NCI-H1417 (cell line): ENCODE data around the gene IFITM2.
"Not testable (repeated sequence)": the region's sequence is repeated elsewhere in the genome, so short reads cannot be mapped to it uniquely, and the experiment has no call there.

Experiments used
- DNase-seq, 3 experiments: peaks; one replicate each; lab custom pipeline; 2025; lab: John Stamatoyannopoulos, UW

IFITM2 gene

DNA sequence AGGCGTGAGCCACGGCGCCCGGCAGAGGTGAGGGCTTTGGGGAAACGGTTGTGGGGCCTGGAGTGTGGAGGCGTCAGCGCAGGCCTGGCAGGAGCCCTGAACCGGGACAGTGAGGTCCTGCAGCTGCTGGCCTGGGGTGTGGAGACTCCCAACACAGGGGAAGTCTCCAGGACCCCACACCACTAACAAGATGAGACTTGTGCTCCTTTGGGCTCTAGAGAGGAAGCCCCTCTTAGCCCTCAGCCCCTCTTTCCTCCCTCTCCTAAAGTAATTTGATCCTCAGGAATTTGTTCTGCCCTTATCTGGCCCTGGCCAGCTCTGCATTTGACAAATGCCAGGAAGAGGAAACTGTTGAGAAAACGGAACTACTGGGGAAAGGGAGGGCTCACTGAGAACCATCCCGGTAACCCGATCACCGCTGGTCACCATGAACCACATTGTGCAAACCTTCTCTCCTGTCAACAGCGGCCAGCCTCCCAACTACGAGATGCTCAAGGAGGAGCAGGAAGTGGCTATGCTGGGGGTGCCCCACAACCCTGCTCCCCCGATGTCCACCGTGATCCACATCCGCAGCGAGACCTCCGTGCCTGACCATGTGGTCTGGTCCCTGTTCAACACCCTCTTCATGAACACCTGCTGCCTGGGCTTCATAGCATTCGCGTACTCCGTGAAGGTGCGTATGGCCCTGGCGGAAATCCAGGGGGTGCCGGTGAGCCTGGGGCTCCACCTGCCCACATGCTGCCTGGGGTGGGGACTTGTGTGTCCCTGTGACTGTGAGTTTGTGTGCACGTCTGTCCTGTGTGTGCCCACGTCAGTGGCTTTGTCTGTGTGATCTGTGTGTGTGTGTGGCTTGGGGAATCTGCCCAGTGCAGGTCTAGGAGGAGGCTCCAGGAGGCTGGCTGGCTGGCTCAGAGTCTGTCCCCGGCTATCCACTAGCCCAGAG is at the start of gene IFITM2:
IFITM2 (plus strand) TSS at position 51 of the 943 bp plus-strand sequence; CDS start at position 428, 377 bp downstream.
- not testable (repeated sequence) for DNase-seq

DNA sequence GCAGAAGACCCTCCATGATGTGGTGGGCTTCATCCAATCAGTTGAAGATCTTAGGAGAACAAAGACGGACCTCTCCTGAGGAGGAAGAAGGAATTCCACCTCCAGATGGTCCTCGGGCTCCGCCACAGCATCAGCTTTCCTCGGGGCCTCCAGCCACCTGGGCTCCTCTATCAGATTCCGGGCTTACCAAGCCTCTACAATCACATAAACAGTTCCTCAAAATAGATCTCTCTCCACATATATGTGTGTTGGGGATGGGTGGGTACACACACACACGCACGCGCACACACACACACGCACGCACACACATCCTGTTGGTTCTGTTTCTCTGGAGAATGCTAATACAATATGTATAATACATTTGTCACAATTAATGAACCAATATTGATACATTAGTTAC is 48.2 kb upstream of the IFITM2 start:
- no peak for DNase-seq

DNA sequence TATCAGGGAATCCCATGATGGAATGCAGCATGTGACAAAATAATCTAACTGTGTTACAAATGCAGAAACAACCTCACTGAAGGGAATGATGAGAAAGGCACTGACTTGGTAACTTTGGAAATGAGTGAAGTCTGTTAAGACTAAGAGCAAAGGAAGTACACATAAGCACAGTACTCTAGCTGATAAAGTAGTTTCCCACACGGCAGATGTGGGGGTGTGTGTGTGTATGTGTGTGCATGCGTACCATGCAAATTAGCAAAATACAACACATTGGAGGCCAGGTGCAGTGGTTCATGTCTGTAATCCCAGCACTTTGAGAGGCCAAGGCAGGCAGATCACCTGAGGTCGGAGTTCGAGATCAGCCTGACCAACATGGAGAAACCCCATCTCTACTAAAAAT is 46.0 kb upstream of the IFITM2 start:
- DNase-seq = no peak

DNA sequence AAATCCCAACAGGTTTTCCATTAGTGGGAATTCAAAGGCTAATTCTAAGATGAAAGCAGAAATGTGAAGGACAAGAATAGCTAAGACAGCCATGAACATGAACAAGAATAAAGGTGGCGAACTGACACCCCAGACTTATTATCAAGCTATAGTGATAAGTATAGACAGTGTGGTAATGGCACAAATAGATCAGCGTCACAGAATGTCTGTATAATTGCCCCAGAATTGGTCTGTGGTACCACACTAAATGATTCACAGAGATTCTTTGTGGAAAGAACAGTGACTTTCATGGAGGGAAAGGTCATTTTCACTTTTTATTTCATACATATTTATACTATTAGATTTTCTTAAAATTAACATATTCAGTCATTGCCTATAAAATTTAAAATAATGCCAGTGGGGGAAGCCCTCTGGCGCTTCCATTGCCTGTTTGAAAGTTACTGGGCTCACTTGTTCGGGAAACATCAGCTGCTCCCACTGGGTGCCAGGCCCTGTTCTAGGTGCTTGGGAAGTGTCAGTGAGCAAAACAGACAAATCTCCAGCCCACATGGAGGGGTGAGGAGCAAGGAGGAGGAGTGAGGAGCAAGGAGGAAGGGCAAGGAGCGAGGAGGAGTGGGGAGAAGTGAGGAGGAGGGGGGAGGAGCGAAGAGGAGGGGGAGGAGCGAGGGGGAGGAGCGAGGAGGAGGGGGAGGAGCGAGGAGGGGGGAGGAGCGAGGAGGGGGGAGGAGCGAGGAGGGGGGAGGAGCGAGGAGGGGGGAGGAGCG is 40.8 kb upstream of the IFITM2 start:
- no peak for DNase-seq

DNA sequence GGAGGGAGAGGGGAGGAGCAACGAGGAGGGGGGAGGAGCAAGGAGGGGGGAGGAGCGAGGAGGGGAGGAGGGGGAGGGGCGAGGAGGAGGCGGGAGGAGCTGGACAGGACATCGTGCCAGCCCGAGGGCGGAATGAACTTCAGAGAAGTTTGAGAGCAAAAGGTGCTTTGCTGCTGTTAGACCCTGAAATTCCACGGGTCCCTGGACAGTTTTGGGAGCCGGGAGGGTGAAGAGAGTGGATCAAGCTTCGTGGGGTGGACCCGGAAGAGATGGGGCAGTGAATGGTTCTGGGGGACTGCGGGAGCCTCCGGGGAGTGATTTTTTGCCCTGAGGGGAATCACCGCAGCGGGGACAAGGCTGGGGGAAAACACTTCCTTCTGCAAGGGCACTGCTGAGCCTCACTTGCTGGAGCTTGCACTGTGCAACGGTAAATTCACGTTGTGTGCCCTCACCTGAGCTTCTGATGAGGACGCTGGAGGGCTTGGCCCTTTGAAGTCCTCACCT is 40.1 kb upstream of the IFITM2 start:
- DNase-seq = peak in 1 of 3 experiments; percentile 48

DNA sequence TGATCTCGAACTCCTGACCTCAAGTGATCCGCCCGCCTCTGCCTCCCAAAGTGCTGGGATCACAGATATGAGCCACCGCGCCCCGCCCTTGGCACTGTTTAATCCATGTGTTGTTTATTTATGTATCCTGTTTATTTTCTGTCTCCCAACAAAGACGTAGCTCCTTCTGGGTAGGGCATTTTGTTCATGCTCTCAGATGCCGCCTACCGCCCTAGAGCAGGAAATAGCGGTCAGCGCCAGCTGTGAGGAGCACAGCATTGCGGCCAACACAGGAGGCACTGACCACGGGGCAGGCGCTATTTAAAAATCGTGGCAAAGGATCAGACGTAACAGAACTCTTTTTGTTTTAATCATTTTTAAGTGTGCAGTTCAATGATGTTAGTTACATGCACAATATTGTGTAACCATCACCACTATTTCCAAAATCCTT is 38.9 kb upstream of the IFITM2 start:
- peak in 1 of 3 experiments; percentile 29 for DNase-seq

DNA sequence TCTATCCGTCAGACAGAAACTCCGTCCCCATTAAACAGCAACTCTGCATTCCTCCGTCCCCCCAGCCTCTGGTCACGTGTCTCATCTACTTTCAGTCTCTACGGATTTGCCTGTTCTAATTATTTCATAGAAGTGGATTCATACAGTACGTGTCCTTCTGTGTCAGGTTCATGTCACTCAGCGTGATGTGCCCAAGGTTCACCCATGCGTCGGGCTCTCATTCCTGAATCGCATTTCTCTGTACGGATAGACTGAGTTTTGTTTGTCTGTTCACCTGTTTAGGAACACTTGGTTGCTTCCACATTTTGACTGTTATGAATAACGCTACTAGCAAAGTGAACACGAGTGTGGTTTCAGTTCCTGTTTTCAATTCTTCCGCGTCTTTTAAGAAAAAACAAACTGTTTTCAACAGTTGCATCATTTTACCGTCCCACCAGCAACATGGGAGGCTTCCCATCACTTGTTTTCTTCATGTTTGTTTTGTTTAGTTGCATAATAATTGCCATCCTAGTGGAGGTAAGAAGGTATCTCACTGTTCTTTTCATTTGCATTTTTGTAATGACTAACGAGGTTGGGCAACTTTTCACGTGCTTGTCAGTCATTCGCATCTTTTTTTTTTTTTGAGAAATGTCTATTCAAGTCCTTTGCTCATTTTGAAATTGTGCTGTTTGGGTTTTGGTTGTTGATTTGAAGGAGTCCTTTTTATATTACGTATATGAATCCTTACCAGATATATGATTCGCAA is 38.3 kb upstream of the IFITM2 start:
- DNase-seq = no peak

DNA sequence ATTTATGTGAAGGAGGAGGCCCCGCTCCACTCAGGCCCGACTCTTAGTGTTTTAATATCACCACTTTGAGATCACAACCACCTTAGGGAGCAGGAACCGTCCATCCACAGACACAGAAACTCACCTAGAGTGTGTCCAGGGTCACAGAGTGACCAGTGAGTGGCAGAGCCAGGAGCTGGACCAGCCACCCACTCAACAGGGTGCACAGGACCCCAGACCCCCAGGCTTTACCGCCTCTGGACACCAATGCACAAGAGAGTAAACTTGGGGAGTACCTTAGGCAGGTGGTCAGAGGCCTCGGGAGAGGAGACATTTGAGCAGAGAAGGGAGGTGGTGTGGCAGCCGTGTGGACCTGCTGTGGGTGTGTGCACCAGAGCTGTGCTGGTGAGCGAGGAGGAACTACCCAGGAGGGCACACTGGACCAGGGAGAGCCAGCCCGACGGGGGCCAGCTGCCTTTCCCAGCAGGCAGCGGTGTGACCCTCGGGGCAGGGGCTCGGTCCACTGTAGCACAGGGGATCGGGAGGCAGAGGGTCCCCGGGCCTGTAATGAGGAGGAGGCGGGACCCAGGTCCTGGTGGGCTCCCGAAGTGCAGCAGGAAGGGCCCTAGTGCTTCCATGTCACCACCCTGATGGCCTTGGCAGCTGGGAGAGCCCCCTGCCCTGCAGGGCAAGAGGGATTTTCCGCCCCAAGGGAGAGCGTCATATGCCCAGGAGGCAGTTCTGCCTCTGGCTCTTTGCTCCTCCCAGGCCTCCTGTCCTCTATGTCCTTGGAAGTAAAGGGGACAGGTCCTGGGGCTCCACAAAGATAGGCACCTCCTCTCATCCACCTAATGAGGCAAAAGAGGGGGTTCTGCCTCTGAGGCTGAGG is 36.9 kb upstream of the IFITM2 start:
- no peak for DNase-seq

DNA sequence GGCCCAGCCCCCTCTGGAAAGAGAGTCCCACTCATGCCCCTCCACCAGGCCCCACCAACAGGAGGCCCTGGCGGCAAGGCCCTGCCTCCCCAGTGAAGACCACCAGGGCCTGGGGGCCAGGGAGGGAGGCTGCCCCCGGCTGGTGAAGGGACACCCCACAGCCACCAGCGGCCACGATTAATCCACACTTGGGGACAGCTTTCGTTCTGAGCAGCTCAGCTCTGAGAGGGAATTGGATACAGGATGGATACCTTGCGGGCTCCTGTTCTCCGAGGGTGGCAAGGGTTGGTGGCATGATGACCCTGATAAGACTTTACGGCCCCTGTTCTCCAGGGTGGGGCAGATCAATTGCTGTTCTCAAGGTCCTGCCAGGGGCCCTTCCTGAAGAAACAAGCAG is 36.3 kb upstream of the IFITM2 start:
- DNase-seq = no peak

DNA sequence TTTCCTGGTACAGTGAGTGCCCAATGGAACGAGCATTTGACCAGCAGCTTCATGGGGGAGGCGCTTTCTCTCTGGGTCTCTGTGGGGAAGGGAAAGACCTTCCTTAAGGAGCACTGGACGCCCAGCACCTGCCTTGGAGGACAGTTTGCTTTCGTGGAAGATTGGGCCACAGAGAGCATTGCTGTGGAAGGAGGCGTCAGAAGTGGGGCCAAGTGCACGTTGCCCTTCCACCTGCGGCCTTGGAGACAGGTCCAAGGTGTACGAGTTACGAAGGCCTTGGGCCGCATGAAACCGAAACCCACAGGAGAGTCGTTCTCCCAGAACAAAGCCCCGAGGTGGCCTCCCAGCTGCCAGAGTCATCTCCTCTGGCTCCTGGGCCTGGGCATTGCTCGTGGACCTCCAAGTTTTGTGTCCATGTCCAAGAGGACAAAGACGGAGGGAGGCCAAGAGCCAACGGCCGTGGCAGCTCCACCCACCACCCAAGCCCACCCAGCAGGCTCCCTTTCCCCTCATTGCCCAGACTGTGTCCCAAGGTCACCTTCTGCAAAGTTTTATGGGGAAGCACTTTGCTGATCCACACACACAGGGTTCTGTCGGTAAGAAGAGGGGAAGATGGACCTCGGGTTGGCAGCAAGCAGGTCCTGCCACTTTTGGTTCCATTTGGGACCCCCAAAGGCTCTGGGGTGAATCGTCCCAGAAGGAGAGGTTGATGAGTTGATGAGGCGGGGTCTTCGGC is 35.3 kb upstream of the IFITM2 start:
- DNase-seq = no peak

DNA sequence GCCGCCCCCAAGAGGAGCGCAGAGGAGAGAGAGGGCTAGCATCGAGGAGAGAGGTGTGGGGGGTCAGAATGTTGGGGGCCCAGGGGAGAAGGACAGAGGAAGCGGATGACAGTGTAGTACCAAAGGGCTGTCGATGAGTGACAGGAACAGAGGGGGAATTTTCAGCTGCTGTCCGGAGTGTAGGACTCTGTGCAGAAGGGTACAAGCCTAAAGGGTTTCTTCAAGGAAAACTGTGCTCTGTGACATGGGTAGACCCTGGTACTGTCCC is 34.8 kb upstream of the IFITM2 start:
- DNase-seq = no peak

DNA sequence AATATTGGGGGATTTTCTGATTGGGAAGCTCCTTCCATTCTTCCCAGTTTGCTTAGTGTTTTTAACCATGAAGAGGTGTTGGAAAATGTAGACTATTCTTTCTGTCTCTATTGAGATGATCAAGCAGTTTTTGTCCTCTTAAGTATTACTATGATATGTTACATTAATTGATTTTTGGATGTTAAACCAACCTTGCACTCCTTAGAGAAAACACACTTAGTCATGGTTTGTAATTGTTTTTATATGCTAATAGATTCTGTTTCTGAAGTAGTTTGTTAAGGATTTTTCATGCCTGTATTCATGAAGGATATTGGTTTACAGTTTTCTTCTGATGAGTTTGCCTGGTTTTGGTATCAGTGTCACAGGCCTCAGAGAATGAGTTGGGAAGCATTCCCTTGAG is 31.4 kb upstream of the IFITM2 start:
- no peak for DNase-seq

DNA sequence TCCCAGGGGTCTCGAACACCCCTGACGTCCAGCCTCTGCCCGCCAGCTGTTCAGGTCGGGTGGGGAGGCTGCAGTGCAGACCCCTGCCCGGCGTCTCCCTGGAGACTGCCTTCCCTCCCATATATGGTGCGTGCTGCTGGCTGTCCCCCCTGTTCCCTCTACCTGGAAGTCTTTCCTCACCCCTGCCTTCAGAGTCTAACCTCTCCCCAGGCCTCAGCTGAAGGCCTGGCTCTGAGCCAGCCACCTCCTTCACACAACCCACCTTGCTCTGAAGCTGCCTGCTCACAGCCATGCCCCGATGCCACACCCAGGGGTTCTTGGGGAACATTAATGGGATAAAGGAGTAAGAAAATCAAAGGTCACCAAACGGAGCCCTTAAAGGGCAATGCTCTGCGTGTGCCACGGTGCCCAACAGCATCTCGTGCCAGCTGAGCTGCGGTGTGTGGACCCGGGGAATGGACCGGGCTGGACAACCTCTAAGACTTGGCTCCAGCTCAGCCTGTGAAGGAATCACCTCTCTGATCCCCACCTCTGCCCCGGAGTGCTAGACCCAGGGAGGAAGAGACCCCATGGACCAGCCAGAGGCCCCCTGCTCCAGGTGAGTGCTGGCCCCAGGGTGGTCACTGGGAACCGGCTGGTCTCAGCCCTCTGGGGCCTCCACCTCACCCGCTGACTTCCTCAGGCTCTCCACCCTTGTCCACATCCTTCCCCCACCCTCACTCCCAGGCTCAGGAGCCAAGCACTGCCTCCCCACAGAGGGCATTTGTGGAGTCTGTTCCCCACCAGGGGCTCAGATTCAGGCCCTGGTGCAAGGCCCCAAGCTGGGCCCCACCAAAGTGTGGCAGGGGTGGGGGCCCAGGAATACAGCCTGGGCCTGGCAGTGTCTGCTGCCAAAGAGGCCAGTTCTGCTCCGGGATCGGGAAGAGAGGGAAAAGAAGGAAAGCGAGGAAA is 29.3 kb upstream of the IFITM2 start, which contains the start of gene NLRP6:
NLRP6 (plus strand) TSS at position 407 of the 951 bp plus-strand sequence; CDS start at position 570, 163 bp downstream.
- DNase-seq = no peak

DNA sequence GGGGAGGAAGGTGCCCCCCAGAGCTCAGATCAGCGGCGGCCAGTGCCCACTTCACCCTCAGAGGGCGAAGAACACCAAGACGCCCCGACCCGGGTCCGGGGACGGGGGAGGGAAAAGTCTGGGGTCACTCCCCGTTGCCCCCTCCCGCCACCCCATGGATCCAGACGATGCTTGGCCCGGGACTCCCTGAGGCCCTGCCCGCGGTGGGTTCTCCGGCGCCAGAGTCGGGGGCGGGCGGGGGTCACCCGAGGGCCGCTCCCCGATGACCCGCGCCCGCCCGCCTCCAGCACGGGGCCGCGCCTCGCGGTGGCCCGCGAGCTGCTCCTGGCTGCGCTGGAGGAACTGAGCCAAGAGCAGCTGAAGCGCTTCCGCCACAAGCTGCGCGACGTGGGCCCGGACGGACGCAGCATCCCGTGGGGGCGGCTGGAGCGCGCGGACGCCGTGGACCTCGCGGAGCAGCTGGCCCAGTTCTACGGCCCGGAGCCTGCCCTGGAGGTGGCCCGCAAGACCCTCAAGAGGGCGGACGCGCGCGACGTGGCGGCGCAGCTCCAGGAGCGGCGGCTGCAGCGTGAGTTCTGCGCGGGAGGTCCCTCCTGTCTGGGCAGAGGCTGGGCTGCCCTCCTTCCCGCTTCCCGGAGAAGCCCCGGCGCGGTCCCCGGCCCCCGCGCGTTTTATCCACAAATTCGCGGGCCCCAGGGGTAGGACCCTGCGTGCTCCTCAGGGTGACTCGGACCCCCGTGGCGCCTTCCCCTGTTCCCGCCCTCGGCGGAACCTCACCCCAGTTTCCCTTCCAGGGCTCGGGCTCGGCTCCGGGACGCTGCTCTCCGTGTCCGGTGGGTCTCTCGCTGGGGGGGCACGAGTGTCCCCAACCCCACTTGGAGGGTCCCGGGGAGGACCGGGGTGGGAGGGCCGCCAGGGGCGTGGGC is 28.3 kb upstream of the IFITM2 start:
- DNase-seq = no peak

DNA sequence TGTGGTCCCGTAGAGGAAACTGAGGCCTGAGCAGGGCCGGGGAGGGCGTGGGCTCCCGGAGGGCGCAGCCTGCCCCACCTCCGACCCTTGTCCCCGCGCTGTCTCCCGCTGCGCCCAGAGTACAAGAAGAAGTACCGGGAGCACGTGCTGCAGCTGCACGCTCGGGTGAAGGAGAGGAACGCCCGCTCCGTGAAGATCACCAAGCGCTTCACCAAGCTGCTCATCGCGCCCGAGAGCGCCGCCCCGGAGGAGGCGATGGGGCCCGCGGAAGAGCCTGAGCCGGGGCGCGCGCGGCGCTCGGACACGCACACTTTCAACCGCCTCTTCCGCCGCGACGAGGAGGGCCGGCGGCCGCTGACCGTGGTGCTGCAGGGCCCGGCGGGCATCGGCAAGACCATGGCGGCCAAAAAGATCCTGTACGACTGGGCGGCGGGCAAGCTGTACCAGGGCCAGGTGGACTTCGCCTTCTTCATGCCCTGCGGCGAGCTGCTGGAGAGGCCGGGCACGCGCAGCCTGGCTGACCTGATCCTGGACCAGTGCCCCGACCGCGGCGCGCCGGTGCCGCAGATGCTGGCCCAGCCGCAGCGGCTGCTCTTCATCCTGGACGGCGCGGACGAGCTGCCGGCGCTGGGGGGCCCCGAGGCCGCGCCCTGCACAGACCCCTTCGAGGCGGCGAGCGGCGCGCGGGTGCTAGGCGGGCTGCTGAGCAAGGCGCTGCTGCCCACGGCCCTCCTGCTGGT is 27.5 kb upstream of the IFITM2 start:
- no peak for DNase-seq

DNA sequence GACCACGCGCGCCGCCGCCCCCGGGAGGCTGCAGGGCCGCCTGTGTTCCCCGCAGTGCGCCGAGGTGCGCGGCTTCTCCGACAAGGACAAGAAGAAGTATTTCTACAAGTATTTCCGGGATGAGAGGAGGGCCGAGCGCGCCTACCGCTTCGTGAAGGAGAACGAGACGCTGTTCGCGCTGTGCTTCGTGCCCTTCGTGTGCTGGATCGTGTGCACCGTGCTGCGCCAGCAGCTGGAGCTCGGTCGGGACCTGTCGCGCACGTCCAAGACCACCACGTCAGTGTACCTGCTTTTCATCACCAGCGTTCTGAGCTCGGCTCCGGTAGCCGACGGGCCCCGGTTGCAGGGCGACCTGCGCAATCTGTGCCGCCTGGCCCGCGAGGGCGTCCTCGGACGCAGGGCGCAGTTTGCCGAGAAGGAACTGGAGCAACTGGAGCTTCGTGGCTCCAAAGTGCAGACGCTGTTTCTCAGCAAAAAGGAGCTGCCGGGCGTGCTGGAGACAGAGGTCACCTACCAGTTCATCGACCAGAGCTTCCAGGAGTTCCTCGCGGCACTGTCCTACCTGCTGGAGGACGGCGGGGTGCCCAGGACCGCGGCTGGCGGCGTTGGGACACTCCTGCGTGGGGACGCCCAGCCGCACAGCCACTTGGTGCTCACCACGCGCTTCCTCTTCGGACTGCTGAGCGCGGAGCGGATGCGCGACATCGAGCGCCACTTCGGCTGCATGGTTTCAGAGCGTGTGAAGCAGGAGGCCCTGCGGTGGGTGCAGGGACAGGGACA is 26.7 kb upstream of the IFITM2 start:
- DNase-seq = no peak
